K562 (cell line): Measurements from ENCODE around the gene FOXP4. TPM values are rescaled to one million over a fixed set of nuclear protein-coding genes. Genes with fewer than 3 reads are reported as not detected.

Experiments
- ATAC-seq: fragments of 200-7000 bp; cut with Tn5 transposase; 3 replicates; pipeline ENCODE4 v1.9.1; 2020; ENCODE audit warnings: moderate library complexity
- BruUV-seq: library from RNA; stranded (reverse); fragments of 400-500 nt; replicated peaks from 2 replicates; lab custom pipeline; 2021; lab: Mats Ljungman, UMichigan
- CTCF ChIA-PET: fragments of 300-600 bp; formaldehyde crosslinking; extraction: SDS; loops from one replicate; lab custom pipeline; 2021; ENCODE audit warnings: low intra/inter-chr PET ratio; lab: Yijun Ruan, JAX
- POLR2A ChIA-PET: fragments of 300-600, 350-650 bp; sonication (Branson Sonifier 250); formaldehyde crosslinking; extraction: SDS; loops from one replicate; lab custom pipeline; 2021; ENCODE audit warnings: antibody characterized with exemption, inconsistent platforms; lab: Yijun Ruan, JAX
- DNase-seq, 4 experiments: peaks; one replicate each; pipeline versions ENCODE4 v3.0.0 to v3.0.0-alpha.2; 2011 to 2018; ENCODE audit warnings: low spot score in 3 of 4, mixed read lengths in 3 of 4; ENCODE audit errors: extremely low read depth in 1 of 4
- FAIRE-seq: peaks from 2 replicates; lab custom pipeline; 2011; peaks lifted over from hg19 to GRCh38; lab: Jason Lieb, UNC
- H2AFZ ChIP-seq: 2 replicates; pipeline ENCODE4 v1.6.0; 2011; ENCODE audit warnings: low read depth, low read length, control low read depth, inconsistent platforms
- H3K27ac ChIP-seq: fragments of 200-600 bp; 3 replicates; pipeline ENCODE4 v1.8.0; 2011; ENCODE audit warnings: low read depth, mild to moderate bottlenecking, control low read depth, inconsistent platforms, low read length, moderate library complexity, mixed read lengths; ENCODE audit errors: extremely low read depth
- H3K27me3 ChIP-seq, 2 experiments: fragments of 300-600 bp in 1 of 2; 2 replicates in 1 of 2; 3 replicates in 1 of 2; pipeline versions ENCODE4 v1.6.0 to v1.8.0; 2011; ENCODE audit warnings: inconsistent platforms in 2 of 2, low read length in 2 of 2, mild to moderate bottlenecking in 1 of 2, mixed read lengths in 1 of 2, moderate library complexity in 1 of 2; ENCODE audit not compliant: control insufficient read depth in 2 of 2, insufficient read depth in 2 of 2
- H3K36me3 ChIP-seq: fragments of 300-600 bp; 3 replicates; pipeline ENCODE4 v1.8.0; 2011; ENCODE audit warnings: mild to moderate bottlenecking, low read length, inconsistent platforms; ENCODE audit not compliant: control insufficient read depth, insufficient read depth
- H3K4me1 ChIP-seq, 2 experiments: fragments of 200-600 bp in 1 of 2; replicated peaks in 1 of 2; 2 replicates in 1 of 2; 3 replicates in 1 of 2; pipeline versions ENCODE4 v1.5.1 to v1.8.0; 2011; ENCODE audit warnings: inconsistent platforms in 2 of 2, low read length in 2 of 2, mild to moderate bottlenecking in 1 of 2, mixed read lengths in 1 of 2, moderate library complexity in 1 of 2; ENCODE audit not compliant: control insufficient read depth in 2 of 2, insufficient read depth in 2 of 2
- H3K4me2 ChIP-seq: 2 replicates; pipeline ENCODE4 v1.6.1; 2011; ENCODE audit warnings: low read length, control low read depth, inconsistent platforms, mixed read lengths; ENCODE audit not compliant: insufficient read depth
- H3K4me3 ChIP-seq: fragments of 200-600 bp; sonication (generic), shearing (Covaris generic); 2 replicates; pipeline ENCODE4 v1.5.1; 2016; ENCODE audit warnings: control low read depth, inconsistent platforms
- H3K79me2 ChIP-seq: fragments of 200-600 bp; 3 replicates; pipeline ENCODE4 v1.8.0; 2011; ENCODE audit warnings: low read length, inconsistent platforms; ENCODE audit not compliant: control insufficient read depth, insufficient read depth
- H3K9ac ChIP-seq, 2 experiments: 2 replicates each; pipeline versions ENCODE4 v1.6.0 to v1.6.1; 2011; ENCODE audit warnings: low read depth in 2 of 2, low read length in 2 of 2, control low read depth in 1 of 2, inconsistent platforms in 1 of 2, mild to moderate bottlenecking in 1 of 2, mixed read lengths in 1 of 2; ENCODE audit not compliant: insufficient read depth in 1 of 2
- H3K9me1 ChIP-seq: one replicate; pipeline ENCODE4 v1.6.0; 2011; ENCODE audit warnings: inconsistent platforms, mild to moderate bottlenecking, low read length, moderate library complexity; ENCODE audit not compliant: control insufficient read depth, insufficient read depth
- H3K9me3 ChIP-seq: replicated peaks from 2 replicates; pipeline ENCODE4 v1.5.1; 2011; ENCODE audit warnings: low read depth, low read length, inconsistent platforms; ENCODE audit not compliant: control insufficient read depth, insufficient read depth
- H4K20me1 ChIP-seq: replicated peaks from 2 replicates; pipeline ENCODE4 v1.6.1; 2011; ENCODE audit warnings: low read length, inconsistent platforms, mixed read lengths; ENCODE audit not compliant: control insufficient read depth, insufficient read depth
- SRSF3 ChIP-seq: fragments of 200-400 bp; formaldehyde crosslinking; IDR thresholded peaks from 2 replicates; pipeline ENCODE4 v1.6.1; 2016; ENCODE audit warnings: mild to moderate bottlenecking, low read length, moderate library complexity; ENCODE audit not compliant: insufficient read depth
- WGBS: fragments of 100-300 bp; shearing (Covaris generic); methylation state at CpG from one replicate; pipeline ENCODE4 v1.1.6; 2016; ENCODE audit warnings: low coverage, mixed read lengths; ENCODE audit not compliant: insufficient coverage; ENCODE audit errors: missing lambda C conversion rate; 5-methylcytosine and 5-hydroxymethylcytosine counted together
- in situ Hi-C: fragments of 300-500 bp; cut with MboI; formaldehyde crosslinking; loops from 4 replicates; pipeline ENCODE4 v1.15.0; 2018; ENCODE audit warnings: inconsistent platforms, mixed read lengths
- intact Hi-C: fragments of 100-400 bp; cut with micrococcal nuclease; formaldehyde crosslinking; loops from 2 replicates; pipeline ENCODE4 v1.14.2; 2022
- polyA plus RNA-seq, 8 experiments: library from polyadenylated mRNA; depleted of rRNA in 4 of 8; stranded (reverse) in 5 of 8; unstranded in 3 of 8; fragments of >200 nt; fragmentation: Nextera tagmentation in 2 of 8; fragmentation: Illumina TruSeq in 1 of 8; extraction: Ambion mirVana in 2 of 8; extraction: Trizol in 1 of 8; gene quantifications; 2 replicates each; pipeline versions ENCODE4 v1.2.1 to v1.2.3, GENCODE V29; 2011 to 2014; ENCODE audit warnings: inconsistent platforms in 1 of 8, missing spikeins in 1 of 8
- total RNA-seq, 7 experiments: library from RNA; depleted of rRNA in 6 of 7; stranded (reverse); fragments of >200 nt in 6 of 7; fragmentation: Illumina TruSeq in 2 of 7; extraction: Trizol in 2 of 7; gene quantifications; 2 replicates each; pipeline versions ENCODE4 v1.2.1 to v1.2.3, GENCODE V29; 2011 to 2021; ENCODE audit warnings: low replicate concordance in 1 of 7

FOXP4 gene
- total and polyA plus RNA-seq, 9 of the 15 experiments (the other 6 are each of a cell fraction or from before 2014, with no cell fraction given): 0.11 to 29.4 (median 2.3) TPM

GRCh38 chr6:41599015-41599851 is 53.1 kb downstream of the FOXP4 start:
- no peak for FAIRE-seq

More at GRCh38 chr6:41599015-41599851, 53.1 kb downstream of the FOXP4 start:
- POLR2A ChIA-PET: interaction anchor here (0.6 kb wide), 2 partner anchors 54 to 84 kb away, joined by 3 read pairs; no protein-coding TSS in a partner anchor
- no TSS peak for BruUV-seq
- Histone ChIP-seq H3K4me2 (no peak overlapping the region), H3K79me2 (no peaks in the 10 kb centered on the region), H3K36me3 (peaks cover 9% of the 10 kb centered on the region; the same call in 1 of the 3 replicates), H3K27ac (no peak overlapping the region), H3K27me3 (peaks cover 4 to 7% of the 10 kb centered on the region in 2 experiments; a peak in 3 of 5 replicates), H3K9me3 (no peaks in the 10 kb centered on the region), H2AFZ (no peak overlapping the region), H3K9me1 (peaks cover 12% of the 10 kb centered on the region), H3K9ac (0 out of 4 replicates have a peak overlapping the region, but pooled peaks of 1 of the 2 experiments have one; percentile 13), H3K4me1 (peaks cover 0 to 13% of the 10 kb centered on the region in 2 experiments; a peak in 3 of 5 replicates), H3K4me3 (no peak overlapping the region), H4K20me1 (0 out of 2 replicates have a peak, but pooled peaks cover 9% of the 10 kb centered on the region)
- TF ChIP-seq SRSF3: no peak
- WGBS: 74% methylated on average over 14 of the region's 21 CpGs
- CTCF ChIA-PET: interaction anchor here (2.1 kb wide), 1 partner anchor 230 kb away, joined by 7 read pairs; no protein-coding TSS in a partner anchor
- in situ Hi-C loops: loop anchor here (10.0 kb wide), 1 partner anchor 234 kb away; no protein-coding TSS in a partner anchor
- ATAC-seq (no peak), DNase-seq (no peak)
- intact Hi-C loops: no loop called here
